ENCODE measurements around the gene PACSIN3.
A peak's percentile ranks its signal among the peaks of the same experiment; 100 is the strongest.

DNA sequence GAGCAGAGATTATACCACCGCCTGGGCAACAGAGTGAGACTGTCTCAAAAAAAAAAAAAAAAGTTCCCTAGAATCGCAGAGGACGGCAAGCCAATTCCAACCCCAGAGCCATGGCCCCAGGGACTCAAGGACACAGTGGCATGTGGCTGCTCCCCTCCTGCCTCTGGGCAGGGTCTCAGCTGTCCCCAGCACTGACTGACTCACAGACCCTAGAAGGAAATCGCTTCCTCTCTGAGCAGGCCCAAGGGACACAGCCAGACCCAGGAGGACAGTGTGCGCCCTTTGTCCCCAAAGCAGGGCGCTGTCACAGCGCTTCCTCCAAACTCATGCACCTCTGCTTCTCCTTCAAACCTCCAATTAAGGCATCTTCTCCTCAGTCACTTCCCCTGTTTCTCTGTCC, 2.3 kb downstream of the PACSIN3 start:
- TF ChIP-seq, protein P1, sequence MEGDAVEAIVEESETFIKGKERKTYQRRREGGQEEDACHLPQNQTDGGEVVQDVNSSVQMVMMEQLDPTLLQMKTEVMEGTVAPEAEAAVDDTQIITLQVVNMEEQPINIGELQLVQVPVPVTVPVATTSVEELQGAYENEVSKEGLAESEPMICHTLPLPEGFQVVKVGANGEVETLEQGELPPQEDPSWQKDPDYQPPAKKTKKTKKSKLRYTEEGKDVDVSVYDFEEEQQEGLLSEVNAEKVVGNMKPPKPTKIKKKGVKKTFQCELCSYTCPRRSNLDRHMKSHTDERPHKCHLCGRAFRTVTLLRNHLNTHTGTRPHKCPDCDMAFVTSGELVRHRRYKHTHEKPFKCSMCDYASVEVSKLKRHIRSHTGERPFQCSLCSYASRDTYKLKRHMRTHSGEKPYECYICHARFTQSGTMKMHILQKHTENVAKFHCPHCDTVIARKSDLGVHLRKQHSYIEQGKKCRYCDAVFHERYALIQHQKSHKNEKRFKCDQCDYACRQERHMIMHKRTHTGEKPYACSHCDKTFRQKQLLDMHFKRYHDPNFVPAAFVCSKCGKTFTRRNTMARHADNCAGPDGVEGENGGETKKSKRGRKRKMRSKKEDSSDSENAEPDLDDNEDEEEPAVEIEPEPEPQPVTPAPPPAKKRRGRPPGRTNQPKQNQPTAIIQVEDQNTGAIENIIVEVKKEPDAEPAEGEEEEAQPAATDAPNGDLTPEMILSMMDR (IDR thresholded peaks at IDR 0.05), result no peak
- TF ChIP-seq POLR2A (IDR thresholded peaks at IDR 0.05), result peak in 1 of 2 donors; percentile 60
